Posterior cingulate gyrus (tissue), 11 donors: ENCODE measurements around the gene SEMA4D.
"Not testable (repeated sequence)": the region's sequence is repeated elsewhere in the genome, so short reads cannot be mapped to it uniquely, and the experiment has no call there.

ENCODE experiments used
- DNase-seq, 10 donors: peaks; one replicate each; pipeline versions ENCODE4 v3.0.0 to v3.0.0-alpha.2; 2020 to 2021; ENCODE audit warnings: mixed read lengths in 3 of 10
- intact Hi-C: fragments of 100-400 bp; cut with DNase I; formaldehyde crosslinking; loops from one replicate; pipeline ENCODE4 v1.15.1; 2023

The SEMA4D gene

DNA sequence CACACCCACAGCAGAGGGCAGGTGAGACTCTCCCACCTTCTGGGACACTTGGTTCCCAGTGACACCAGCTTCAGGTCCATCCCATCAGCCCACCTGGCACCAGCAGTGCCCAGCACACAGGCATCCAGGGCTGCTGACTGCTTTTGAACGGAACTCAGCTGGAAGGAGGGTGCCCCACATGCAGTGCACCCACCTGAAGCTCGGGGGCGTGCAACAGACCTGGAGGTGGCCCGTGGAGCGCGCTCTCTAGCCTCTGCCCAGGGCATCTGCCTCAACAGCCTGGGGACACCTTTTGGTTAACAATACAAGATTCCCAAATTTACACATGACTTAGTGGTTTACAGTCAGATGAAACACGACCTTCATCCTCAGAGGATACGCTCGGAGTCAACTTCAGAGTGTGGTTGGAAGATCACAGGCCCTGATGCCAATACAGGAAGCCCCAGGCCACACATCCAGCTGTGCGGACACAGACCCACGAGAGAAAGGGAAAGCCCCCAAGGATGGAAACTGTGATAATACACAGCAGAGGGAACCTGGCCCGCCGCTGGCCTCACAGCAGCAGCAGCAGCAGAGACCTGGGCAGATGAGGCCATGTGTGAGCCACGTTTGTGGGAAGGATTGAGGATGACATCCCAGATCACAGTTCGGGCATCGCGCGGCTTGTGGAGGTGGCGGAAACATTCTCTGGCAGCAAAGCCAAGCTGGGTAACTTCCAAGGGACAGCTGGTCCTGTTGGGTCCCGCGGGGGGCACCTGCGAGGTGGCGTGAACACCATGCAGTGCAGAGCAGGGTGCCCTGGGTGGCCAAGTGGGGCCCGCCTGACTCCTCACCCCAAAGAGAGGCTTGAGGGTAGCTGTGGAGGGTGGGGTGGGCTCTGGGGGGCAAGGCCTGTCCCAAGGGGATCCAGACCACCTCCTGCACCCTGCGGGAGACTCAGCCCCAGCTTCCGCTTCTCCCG lies 115.6 kb downstream of the SEMA4D start:
- DNase-seq: peak in 2 of 10 donors; percentile 69 to 80
- intact Hi-C loops: no loop called here

DNA sequence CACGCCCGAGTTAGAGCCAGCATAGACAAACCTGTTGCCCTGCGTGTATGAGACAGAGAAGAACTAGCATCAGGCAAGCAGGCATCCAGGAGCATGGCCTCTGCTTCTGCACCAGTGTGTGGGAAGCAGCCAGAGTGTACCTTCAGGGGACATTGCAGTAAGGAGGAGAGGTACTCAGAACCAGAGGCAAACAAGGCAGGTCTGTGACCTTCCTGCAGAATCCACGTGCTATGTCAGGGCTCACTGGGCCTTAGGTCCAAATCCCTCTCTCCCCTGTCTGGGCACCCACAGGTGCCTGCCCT lies 116.7 kb downstream of the SEMA4D start:
- no peak for DNase-seq
- intact Hi-C loops: no loop called here

GRCh38 chr9:89380437-89381307 lies 117.2 kb downstream of the SEMA4D start:
- peak in 1 of 10 donors; percentile 69 for DNase-seq
- intact Hi-C loops: no loop called here

GRCh38 chr9:89379508-89380115 lies 118.3 kb downstream of the SEMA4D start:
- intact Hi-C loops: no loop called here
- peak in 1 of 10 donors; percentile 48 for DNase-seq

DNA sequence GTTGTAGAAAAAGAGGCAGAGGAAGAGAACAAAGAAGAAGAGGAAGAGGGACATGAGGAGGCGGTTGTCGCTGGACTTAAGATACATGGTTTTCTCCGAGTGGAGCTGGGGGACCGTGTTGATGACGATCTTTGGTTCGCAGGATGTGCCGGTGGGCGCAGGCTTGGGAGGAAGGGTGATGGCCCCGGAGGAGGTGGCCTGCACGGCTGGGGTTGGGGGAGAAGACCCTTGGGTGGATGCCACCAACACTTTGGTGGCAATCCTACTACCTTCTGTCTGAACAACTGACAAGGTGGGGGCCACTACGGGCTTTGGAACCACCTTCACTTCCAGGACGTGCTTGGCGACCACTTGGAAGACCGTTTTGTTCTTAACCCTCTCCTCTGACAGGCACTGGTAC lies 118.9 kb downstream of the SEMA4D start:
- peak in 1 of 10 donors; percentile 49 for DNase-seq
- intact Hi-C loops: no loop called here

GRCh38 chr9:89378541-89378940 lies 119.4 kb downstream of the SEMA4D start:
- intact Hi-C loops: no loop called here
- DNase-seq: peak in 1 of 10 donors; percentile 61

DNA sequence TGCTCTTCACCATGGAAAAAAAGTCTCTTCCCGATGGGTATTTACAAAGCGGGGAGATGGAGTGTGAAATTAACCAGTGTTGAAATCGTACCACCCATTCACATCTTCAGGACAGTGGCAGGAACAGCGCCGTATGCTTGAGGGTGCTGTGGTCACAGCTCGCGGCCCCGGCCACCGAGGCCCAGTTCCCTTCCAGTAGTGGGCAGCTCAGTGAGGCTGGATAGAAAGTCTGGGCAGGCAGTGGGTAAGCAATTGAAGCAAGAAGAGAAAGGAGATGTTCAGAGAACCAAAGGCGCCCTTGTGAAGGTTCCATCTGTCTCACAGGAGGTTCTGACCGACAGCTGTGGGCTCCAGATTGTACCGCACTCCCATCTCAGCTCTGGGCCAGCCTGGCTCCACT lies 120.5 kb downstream of the SEMA4D start:
- peak in 1 of 10 donors; percentile 69 for DNase-seq
- intact Hi-C loops: no loop called here

DNA sequence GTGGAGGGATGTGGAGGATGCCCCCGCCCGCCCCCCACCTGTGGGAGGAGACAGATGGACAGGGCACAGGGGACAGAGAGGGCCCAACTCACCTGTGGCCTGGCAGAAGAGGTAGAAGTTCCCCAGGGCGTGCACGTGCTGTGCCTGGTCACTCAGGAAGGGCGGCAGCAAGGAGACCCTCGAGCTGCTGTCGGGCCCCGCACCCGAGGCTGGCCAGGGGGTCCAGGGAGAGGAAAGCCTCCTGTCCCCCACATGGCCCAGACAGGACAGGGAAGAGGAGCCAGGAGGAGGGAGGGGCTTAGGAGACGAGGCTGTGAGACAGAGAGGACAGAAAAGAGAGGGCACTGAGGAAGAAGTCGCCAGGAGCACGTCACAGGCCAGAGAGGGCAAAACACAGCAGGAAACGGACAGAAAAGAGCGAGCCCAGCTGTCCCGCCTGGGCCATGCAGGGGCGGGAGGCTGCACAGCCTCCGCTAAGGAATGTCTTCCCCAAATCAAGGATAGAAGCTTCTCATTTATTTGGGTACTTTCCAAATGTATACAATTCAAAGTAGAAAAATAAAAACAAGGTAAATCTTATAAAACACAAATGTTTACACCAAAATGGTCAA lies 121.1 kb downstream of the SEMA4D start:
- peak in 1 of 10 donors; percentile 70 for DNase-seq
- intact Hi-C loops: no loop called here

GRCh38 chr9:89376286-89376685 lies 121.6 kb downstream of the SEMA4D start:
- intact Hi-C loops: no loop called here
- no peak for DNase-seq

GRCh38 chr9:89375191-89375760 lies 122.6 kb downstream of the SEMA4D start:
- intact Hi-C loops: no loop called here
- DNase-seq: peak in 1 of 10 donors; percentile 76

- intact Hi-C loops: no loop called here
- DNase-seq: peak in 1 of 10 donors; percentile 57
Observed at GRCh38 chr9:89374176-89374575, 123.7 kb downstream of the SEMA4D start.

GRCh38 chr9:89372979-89373378 lies 124.9 kb downstream of the SEMA4D start:
- intact Hi-C loops: no loop called here
- DNase-seq: peak in 2 of 10 donors; percentile 46 to 53

DNA sequence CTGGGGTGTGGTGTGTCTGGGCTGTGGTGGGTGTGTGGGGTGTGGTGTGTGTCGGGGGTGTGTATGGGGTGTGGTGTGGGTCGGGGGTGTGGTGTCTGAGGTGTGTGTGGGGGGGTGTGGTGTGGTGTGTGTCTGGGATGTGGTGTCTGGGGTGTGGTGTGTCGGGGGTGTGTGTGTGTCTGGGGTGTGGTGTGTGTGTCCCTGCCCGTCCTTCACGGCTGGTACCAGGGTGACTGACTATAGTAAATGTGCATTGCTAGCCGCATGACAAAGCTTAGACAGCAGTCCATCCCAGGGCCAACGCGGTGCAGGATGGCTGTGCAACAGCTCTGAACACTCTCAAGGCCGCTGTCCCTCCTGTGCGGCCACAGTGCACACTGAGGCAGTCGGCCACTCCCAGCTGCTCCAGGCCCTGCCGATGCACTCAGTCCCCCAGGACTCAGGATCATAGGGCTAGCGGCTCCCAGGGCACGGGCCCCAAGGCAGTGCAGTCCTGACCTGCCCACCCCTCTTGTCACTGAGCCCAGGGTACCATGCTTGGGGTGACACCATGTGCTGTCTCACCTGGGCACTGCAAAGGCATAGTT lies 125.6 kb downstream of the SEMA4D start:
- intact Hi-C loops: no loop called here
- DNase-seq: peak in 2 of 10 donors; percentile 69 to 77

DNA sequence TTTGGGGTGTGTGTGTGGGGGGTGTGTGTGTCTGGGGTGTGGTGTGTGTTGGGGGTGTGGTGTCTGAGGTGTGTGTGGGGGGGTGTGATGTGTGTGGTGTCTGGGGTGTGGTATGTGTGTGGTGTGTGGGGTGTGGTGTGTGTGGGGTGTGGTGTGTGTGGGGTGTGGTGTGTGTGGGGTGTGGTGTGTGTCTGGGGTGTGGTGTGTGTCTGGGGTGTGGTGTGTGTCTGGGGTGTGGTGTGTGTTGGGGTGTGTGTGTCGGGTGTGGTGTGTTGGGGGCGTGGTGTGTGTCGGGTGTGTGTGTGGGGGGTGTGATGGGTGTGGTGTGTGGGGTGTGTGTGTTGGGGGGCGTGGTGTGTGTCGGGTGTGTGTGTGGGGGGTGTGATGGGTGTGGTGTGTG lies 126.1 kb downstream of the SEMA4D start:
- intact Hi-C loops: not testable (repeated sequence)
- peak in 1 of 10 donors; percentile 64 for DNase-seq

DNA sequence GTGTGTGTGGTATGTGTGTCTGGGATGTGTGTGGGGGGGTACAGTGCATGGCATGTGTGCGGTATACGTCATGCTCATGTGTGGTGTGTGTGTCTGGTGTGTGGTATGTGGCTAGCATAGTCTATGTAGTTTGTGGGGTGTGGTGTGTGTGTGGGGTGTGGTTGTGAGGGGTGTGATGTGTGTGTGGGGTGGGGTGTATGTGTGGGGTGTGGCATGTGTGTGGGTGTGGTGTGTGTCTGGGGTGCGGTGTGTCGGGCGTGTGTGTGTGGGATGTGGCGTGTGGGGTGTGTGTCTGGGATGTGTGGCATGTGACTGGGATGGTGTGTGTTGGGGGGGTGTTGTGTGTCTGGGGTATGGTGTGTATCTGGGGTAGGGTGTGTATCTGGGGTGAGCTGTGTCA lies 127.3 kb downstream of the SEMA4D start:
- peak in 1 of 10 donors; percentile 47 for DNase-seq
- intact Hi-C loops: no loop called here

GRCh38 chr9:89368978-89369377 lies 128.9 kb downstream of the SEMA4D start:
- intact Hi-C loops: no loop called here
- peak in 1 of 10 donors; percentile 48 for DNase-seq

GRCh38 chr9:89368550-89368949 lies 129.4 kb downstream of the SEMA4D start:
- intact Hi-C loops: no loop called here
- DNase-seq: peak in 2 of 10 donors; percentile 59 to 71

GRCh38 chr9:89367726-89368437 lies 130.0 kb downstream of the SEMA4D start:
- intact Hi-C loops: no loop called here
- DNase-seq: peak in 2 of 10 donors; percentile 60 to 80

GRCh38 chr9:89367281-89367680 lies 130.6 kb downstream of the SEMA4D start:
- intact Hi-C loops: no loop called here
- peak in 2 of 10 donors; percentile 56 for DNase-seq
